ENCODE data around the gene COL6A3.

COL6A3 gene

DNA sequence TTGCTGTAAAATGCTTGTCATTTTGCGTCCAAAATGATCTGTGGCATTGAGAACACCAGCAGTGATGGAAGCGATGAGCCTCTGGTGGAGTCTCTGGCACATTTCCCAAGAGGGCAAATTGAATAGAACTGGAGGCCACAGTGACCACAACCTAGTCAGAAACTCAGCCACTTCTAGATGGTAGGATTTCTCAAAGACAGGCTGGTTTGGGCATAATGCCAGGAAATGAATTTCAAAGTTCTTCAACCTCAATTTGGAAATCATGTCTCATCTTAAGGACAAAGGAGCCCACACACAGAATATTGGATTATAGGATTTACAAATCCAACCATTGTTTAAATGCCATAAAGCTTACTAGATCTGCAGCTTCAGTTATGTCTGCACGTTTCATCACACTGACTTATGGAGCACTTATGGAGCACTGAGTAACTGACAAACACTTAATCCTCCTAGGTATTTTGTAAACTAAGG is 132.1 kb downstream of the COL6A3 start:
- no peaks in the 10 kb centered on the region for H3K4me1 Mint-ChIP-seq
- no peak overlapping the region for H3K4me3 Mint-ChIP-seq
- ATAC-seq (no peak), DNase-seq (no peak)
- H3K9me3 Mint-ChIP-seq: peaks cover 0 to 3% of the 10 kb centered on the region in 2 donors
- no peak overlapping the region for H3K27ac Mint-ChIP-seq
- peaks cover 13% of the 10 kb centered on the region for H3K27me3 Mint-ChIP-seq

DNA sequence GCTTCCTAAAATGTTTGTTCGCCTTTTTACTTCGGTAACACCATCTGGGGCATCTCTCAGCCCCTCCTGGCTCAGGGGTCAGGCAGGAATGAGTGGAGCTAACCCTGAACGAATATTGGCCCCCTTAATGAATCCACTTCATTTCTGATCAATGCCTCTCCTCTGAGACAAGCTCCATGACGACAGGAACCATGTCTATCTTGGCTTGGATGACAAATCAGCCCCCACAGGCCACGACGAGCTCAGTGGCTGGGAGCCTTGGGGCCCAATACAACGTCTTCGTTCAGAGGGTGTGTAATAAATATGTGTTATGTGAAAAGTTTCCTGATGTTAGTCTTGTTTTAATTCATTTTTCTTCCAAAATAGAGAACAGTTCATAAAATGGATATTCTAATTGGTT is 133.0 kb downstream of the COL6A3 start:
- peaks cover 8% of the 10 kb centered on the region for H3K27me3 Mint-ChIP-seq
- ATAC-seq: no peak

DNA sequence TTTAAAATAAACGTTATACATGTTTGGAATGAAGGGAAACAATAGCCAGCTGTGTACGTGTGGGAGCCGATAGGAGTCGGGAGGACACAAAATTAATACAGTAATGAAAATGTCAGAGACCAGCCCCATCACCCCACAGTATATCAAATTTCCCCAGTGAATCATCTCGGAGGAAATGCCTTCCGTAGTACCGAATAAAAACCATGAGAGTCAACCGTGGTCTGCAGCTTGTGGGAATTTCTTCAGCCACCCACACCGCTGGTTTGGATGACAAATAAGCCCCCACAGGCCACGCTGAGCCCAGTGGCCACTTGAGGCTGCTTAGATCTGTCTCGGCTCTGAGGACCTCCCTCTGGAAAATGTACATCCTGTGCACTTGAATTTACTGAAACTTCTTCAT is 133.7 kb downstream of the COL6A3 start:
- DNase-seq (no peak), ATAC-seq (no peak)
- H3K9me3 Mint-ChIP-seq: no peaks in the 10 kb centered on the region
- H3K4me3 Mint-ChIP-seq: no peak overlapping the region
- no peaks in the 10 kb centered on the region for H3K4me1 Mint-ChIP-seq
- H3K27ac Mint-ChIP-seq: no peak overlapping the region
- H3K27me3 Mint-ChIP-seq: peaks cover 8% of the 10 kb centered on the region

More for the DNA sequence above, 133.0 kb downstream of the COL6A3 start:
- no peak overlapping the region for H3K4me3 Mint-ChIP-seq
- H3K9me3 Mint-ChIP-seq: no peaks in the 10 kb centered on the region
- H3K27ac Mint-ChIP-seq: no peak overlapping the region
- H3K4me1 Mint-ChIP-seq: no peaks in the 10 kb centered on the region
- DNase-seq: no peak

DNA sequence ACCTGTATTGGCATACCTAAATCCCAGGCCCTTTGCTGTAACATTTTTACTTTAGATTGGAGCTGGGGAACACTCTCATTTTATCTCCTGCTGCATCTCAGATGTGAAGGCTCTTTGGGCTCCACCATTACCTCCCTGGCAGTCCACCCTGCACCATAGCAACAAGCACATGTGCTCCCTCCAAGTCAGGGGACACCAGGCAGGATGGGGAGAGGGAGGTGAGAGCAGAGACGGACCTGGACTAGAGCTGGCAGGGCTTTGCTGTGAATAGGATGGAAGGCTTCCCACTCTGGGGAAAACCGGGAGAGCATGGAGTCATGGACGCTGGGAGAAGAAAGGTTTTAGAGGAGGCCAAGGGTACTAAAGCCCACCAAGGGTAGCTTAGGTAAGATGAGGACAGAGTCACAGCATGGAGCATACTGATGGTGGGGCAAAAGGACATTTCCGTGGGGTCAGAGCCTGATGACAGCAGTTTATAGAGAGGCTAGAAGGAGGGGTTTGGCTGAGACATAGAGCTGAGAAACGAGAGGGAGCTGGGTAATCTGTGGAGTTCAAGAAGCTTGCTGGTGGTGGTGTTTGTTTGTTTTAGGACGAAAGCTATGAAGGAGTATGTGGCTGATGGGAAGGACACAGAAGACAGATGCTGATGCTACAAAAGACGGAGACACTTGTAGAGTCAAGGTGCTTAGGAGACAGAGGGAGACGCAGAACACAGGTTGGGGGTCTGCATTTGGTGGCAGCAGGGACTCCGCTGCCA is 134.8 kb downstream of the COL6A3 start:
- H3K4me3 Mint-ChIP-seq: no peak overlapping the region
- no peaks in the 10 kb centered on the region for H3K4me1 Mint-ChIP-seq
- H3K9me3 Mint-ChIP-seq: no peaks in the 10 kb centered on the region
- ATAC-seq (no peak), DNase-seq (no peak)
- H3K27ac Mint-ChIP-seq: no peak overlapping the region
- H3K27me3 Mint-ChIP-seq: peaks cover 8% of the 10 kb centered on the region

DNA sequence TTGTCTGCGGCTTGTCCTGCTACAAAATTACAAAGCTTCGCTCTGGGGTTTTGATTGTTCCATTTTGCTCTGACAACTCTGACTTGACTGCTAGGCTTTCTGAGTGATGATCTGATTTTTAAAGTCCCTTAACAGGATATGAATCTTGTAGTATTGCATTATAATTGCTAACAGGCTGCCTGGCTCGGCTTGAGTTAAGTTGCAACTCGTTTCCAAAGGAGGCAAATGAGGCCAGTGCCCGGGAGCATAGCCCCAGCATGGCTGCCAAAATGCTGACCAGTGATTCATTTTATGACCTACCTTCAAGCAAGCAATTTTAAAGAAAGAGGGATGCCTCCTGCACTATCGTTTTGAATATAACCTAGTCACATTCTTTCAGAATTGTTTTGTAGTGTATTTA is 135.4 kb downstream of the COL6A3 start:
- ATAC-seq (no peak), DNase-seq (no peak)
- no peak overlapping the region for H3K4me3 Mint-ChIP-seq
- no peak overlapping the region for H3K27ac Mint-ChIP-seq
- H3K27me3 Mint-ChIP-seq: peaks cover 8% of the 10 kb centered on the region
- H3K4me1 Mint-ChIP-seq: no peaks in the 10 kb centered on the region
- no peaks in the 10 kb centered on the region for H3K9me3 Mint-ChIP-seq

DNA sequence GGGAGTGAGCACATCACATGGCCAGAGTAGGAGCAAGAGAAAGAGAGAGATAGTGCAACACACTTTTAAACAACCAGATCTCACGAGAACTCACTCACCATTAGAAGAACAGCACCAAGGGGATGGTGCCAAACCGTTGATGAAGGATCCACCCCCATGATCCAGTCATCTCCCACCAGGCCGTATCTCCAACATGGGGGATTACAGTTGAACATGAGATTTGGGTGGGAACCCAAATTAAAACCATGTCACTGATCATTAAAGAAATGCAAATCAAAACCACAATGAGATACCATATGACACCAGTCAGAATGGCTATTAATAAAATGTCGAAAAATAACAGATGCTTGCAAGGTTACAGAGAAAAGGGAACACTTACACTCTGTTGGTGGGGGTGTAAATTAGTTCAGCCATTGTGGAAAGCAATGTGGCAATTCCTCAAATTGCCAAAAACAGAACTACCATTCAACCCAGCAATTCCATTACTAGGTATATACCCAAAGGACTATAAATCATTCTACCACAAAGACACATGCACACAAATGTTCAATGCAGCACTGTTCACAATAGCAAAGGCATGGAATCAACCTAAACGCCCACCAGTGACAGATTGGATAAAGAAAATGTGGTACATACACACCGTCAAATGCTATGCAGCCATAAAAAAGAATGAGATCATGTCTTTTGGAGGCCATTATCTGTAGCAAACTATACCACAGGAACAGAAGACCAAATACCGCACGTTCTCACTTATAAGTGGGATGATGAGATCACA is 137.1 kb downstream of the COL6A3 start:
- no peak for DNase-seq

More for the DNA sequence above, 137.1 kb downstream of the COL6A3 start:
- H3K27me3 Mint-ChIP-seq: peaks cover under 1% of the 10 kb centered on the region
- no peak overlapping the region for H3K27ac Mint-ChIP-seq
- no peak for ATAC-seq
- H3K4me1 Mint-ChIP-seq: no peaks in the 10 kb centered on the region
- H3K9me3 Mint-ChIP-seq: no peaks in the 10 kb centered on the region
- no peak overlapping the region for H3K4me3 Mint-ChIP-seq

Measured in stimulated activated naive CD8-positive, alpha-beta T cell treated with anti-CD3 and anti-CD28 coated beads, Interleukin-15, amount 100 ng/mL, for 72 hours (primary cell).